Pons (tissue), 1 donor: ENCODE measurements around the gene RCBTB1.

Experiments
- DNase-seq: peaks from one replicate; pipeline ENCODE4 v3.0.0-alpha.2; 2016; ENCODE audit warnings: low spot score

Gene RCBTB1

GRCh38 chr13:49559006-49559405 lies 26.4 kb downstream of the RCBTB1 start:
- DNase-seq, result no peak

- DNase-seq, result no peak
Observed at GRCh38 chr13:49554387-49554786, 31.0 kb downstream of the RCBTB1 start.

- DNase-seq, result no peak
Observed at GRCh38 chr13:49553888-49554287, 31.5 kb downstream of the RCBTB1 start.

- DNase-seq, result no peak
Observed at GRCh38 chr13:49550942-49551644, 34.3 kb downstream of the RCBTB1 start.

GRCh38 chr13:49549289-49549688 lies 36.1 kb downstream of the RCBTB1 start:
- no peak for DNase-seq

GRCh38 chr13:49546561-49546960 lies 38.8 kb downstream of the RCBTB1 start:
- no peak for DNase-seq

- DNase-seq, result no peak
Observed at GRCh38 chr13:49545661-49546060, 39.7 kb downstream of the RCBTB1 start.

- DNase-seq, result no peak
Observed at GRCh38 chr13:49543656-49544055, 41.7 kb downstream of the RCBTB1 start.

- no peak for DNase-seq
Observed at GRCh38 chr13:49540552-49540951, 44.8 kb downstream of the RCBTB1 start.

- no peak for DNase-seq
Observed at GRCh38 chr13:49539746-49540145, 45.6 kb downstream of the RCBTB1 start.

GRCh38 chr13:49539313-49539712 lies 46.0 kb downstream of the RCBTB1 start:
- DNase-seq, result no peak

- no peak for DNase-seq
Observed at GRCh38 chr13:49538404-49538803, 47.0 kb downstream of the RCBTB1 start.

- peak; percentile 88 for DNase-seq
Observed at GRCh38 chr13:49536144-49536873, 49.0 kb downstream of the RCBTB1 start.

GRCh38 chr13:49533591-49534269 lies 51.6 kb downstream of the RCBTB1 start:
- DNase-seq, result no peak

GRCh38 chr13:49533011-49533410 lies 52.3 kb downstream of the RCBTB1 start:
- no peak for DNase-seq

- no peak for DNase-seq
Observed at GRCh38 chr13:49532593-49532992, 52.8 kb downstream of the RCBTB1 start.

- peak; percentile 75 for DNase-seq
Observed at GRCh38 chr13:49530457-49530856, 54.9 kb downstream of the RCBTB1 start.

GRCh38 chr13:49528161-49528560 lies 57.2 kb downstream of the RCBTB1 start:
- DNase-seq, result no peak

- peak; percentile 65 for DNase-seq
Observed at GRCh38 chr13:49527123-49527522, 58.2 kb downstream of the RCBTB1 start.

- no peak for DNase-seq
Observed at GRCh38 chr13:49524740-49525501, 60.4 kb downstream of the RCBTB1 start.

GRCh38 chr13:49521224-49521623 lies 64.1 kb downstream of the RCBTB1 start:
- no peak for DNase-seq

- DNase-seq, result no peak
Observed at GRCh38 chr13:49517461-49517860, 67.9 kb downstream of the RCBTB1 start.
